GM19467 (cell line): ENCODE measurements around the gene SPAG8.

Experiments used
- ATAC-seq: cut with Tn5 transposase; IDR thresholded peaks from one replicate; pipeline ENCODE4 v1.9.1; 2021; ENCODE audit warnings: mild to moderate bottlenecking, moderate library complexity; ENCODE audit not compliant: unreplicated experiment

The SPAG8 gene

GRCh38 chr9:35776018-35776417 lies 36.0 kb downstream of the SPAG8 start:
- ATAC-seq, result no peak

- ATAC-seq, result no peak
Observed at GRCh38 chr9:35774907-35775635, 37.0 kb downstream of the SPAG8 start.

GRCh38 chr9:35771943-35772342 lies 40.1 kb downstream of the SPAG8 start:
- no peak for ATAC-seq

GRCh38 chr9:35771534-35771933 lies 40.5 kb downstream of the SPAG8 start:
- no peak for ATAC-seq

DNA sequence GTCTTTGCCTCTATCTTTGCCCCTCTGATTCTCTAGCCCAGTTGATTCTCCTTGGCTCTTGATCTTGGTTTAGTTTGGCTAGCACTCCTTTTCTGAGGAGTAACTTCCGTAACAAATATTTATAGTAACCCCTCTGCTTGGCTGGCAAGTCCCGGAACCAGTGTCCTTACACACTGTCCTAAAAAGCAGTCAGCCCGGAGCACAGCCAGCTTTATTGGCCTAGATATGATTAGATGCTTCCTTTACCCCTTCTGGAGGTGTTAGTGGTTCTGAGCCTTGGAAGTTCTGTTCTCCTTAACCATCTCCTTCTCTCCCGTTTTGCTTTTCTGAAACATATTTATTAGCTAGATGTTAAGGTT lies 41.0 kb downstream of the SPAG8 start:
- no peak for ATAC-seq

DNA sequence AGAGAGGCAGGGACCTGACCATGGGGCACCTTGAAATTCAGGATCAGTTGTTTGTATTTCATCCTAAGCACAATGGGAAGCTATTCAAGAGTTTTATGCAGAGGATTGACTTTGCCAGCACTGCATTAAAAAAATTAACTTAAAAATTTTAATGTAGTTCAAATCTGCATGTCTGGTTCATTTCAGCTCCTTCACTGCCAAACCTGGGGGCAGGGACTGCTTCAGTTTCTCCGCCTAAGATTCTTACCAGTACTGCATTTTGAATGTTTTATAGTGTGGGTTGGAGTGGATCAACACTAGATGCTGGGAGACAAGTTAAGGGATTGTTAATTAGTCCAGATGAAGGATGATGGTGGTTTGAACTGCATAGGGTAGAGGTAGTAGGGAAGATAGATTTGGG lies 42.3 kb downstream of the SPAG8 start:
- ATAC-seq, result no peak

DNA sequence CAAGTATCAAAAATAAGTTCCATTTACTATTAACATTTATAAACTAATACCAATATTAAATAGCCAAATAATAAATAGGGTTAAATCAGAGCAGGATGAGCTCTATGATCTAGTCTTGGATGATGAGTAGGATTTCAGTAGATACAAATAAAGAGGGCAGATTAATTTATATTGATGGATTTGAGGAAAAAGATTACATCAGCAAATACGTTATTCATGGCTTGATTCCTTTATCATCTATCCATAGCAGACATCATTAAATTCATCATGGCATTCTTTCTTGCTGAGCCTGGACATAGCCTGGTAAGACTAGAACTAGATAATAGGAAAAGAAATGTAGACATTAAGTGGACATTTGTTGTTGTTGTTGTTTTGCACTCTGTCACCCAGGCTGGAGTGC lies 44.6 kb downstream of the SPAG8 start:
- no peak for ATAC-seq

DNA sequence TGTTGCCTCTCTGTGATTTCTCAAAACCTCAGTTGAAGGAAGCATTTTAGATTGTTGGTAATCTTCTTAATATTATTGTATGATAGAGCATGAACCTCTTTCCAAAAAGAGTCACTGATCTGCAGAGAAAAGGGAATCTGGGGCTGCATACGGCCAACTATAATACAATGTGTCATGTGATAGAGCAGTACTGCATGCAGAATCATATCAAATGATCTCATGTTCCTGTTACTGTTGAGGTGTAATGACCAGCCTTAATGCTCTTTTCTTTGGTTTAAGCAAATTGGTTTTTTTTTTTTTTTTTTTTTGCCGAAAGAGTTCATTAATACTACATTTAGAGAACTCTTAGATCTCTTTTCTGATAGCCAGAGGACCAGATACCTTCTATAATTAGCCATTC lies 45.1 kb downstream of the SPAG8 start:
- ATAC-seq, result no peak

DNA sequence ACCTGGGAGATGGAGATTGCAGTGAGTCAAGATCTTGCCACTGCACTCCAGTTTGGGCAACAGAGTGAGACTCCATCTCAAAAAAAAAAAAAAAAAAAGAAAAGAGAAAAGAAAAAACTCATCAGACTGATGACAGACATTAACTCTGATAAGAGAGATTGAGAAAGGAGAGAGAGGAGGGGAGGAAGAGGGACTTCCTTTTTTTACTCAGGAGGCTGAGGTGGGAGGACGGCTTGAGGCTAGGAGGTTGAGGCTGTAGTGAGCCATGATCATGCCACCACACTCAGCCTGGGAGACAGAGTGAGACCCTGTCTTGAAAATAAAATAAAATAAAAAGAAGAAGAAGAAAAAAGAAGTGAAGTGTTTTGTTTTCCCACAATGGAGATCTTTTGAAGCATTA lies 48.3 kb downstream of the SPAG8 start:
- no peak for ATAC-seq

DNA sequence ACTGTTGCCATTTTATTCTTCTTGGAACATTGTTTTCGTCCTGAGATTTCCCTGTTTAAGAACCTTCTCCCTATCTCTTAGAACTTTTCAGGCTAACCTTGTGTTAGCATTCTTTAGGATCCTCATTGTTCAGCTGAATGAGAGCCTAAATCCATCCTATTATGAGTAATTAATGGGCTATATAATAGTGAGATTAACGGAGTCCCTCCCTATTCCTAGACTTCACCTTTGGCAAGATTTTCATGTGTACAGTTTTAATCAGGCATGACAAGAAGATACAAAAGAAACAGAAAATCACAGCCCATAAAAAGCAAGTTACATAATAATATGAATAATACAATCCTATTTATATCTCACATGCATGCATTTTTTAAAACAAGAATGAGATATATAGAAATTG lies 48.9 kb downstream of the SPAG8 start:
- ATAC-seq, result no peak

GRCh38 chr9:35760651-35761050 lies 51.4 kb downstream of the SPAG8 start:
- ATAC-seq, result no peak

GRCh38 chr9:35759795-35760194 lies 52.3 kb downstream of the SPAG8 start:
- ATAC-seq, result no peak
